Stromal cell of bone marrow (primary cell): Measurements from ENCODE around the gene DNAJB9.

Experiments used
- DNase-seq: peaks from one replicate; pipeline ENCODE4 v3.0.0-alpha.2; 2012; ENCODE audit warnings: low read depth

Gene DNAJB9

DNA sequence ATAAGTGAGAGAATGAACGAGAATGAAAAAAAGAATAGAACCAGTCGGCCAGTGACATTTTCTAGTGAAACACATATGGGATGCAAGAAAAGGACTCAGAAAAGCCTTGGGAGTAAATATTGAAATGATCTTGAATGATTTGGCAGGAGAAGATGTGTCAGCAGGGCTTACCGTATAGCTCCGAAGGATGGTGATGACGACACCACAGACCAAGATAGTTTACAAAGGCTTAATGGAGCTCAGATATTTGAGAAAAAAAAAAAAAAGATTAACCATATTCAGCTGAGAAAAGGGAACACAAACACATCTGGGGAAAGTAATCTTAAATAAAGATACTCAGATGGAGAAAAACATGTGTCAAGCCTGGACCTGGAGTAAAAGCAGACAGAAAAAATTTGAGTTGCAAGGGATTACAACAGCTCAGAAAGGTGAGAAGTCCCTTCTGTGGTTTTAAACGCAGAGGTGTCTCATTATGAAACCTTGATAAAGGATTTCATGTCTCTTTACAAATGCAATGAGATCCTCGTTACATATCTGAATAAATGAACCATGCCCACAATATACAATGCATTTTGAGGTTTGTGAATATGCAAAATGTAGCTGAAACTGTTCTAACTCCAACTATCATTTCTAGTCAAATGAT, 36.0 kb downstream of the DNAJB9 start:
- DNase-seq = no peak

- DNase-seq = no peak
Measured at GRCh38 chr7:108609643-108610042, 40.0 kb downstream of the DNAJB9 start.

- DNase-seq = no peak
Measured at GRCh38 chr7:108611268-108611667, 41.6 kb downstream of the DNAJB9 start.

DNA sequence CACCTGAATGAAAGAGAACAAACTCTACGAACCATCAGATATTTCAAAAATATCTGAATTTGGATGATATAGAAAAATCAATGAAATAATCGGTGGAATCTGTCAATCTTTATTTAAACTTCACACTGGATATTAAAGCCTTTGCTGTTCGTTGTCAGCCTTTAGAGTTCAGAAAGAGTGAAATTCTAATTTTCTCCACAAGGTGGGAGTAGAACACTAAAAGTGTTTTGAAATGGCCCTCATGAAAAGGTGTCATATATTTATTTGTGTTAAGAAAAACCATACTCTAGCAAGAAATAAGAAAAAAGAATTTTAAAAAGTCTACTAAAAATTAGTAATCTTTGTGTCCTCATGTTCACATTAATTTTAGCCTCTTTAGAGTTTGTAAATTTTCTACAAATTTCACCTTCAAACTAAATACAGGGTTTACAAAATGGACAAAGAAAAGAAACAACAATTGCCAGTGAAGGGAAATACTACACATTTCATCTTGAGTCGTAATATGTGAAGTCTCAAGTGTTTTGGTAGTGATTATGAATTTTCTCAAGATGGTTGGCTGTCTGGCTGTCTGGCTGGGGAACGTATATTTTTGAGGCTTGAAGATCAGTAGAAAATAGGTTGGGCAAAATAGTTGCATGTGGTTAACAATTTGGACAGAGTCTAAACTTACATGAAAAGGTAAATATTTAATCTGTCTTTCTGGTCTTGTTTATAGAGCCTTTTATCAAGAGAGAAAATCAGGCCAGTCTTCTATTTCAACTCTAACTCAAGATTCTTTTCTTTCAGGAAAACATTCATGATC, 43.7 kb downstream of the DNAJB9 start:
- no peak for DNase-seq

- DNase-seq = no peak
Measured at GRCh38 chr7:108613949-108614381, 44.3 kb downstream of the DNAJB9 start.

- DNase-seq = no peak
Measured at GRCh38 chr7:108614896-108615295, 45.2 kb downstream of the DNAJB9 start.

GRCh38 chr7:108618056-108618455, 48.4 kb downstream of the DNAJB9 start:
- DNase-seq = no peak

- no peak for DNase-seq
Measured at GRCh38 chr7:108623220-108623619, 53.5 kb downstream of the DNAJB9 start.
